Measurements from ENCODE around the gene C18orf32. TPM values are rescaled to one million over a fixed set of nuclear protein-coding genes. Genes with fewer than 3 reads are reported as not detected.
A peak's percentile ranks its signal among the peaks of the same experiment; 100 is the strongest.

Gene C18orf32
- total and polyA plus RNA-seq, 2 of the 13 experiments (the other 11 are each of a cell fraction or from before 2014, with no cell fraction given) = 17.6 to 20.6 TPM

DNA sequence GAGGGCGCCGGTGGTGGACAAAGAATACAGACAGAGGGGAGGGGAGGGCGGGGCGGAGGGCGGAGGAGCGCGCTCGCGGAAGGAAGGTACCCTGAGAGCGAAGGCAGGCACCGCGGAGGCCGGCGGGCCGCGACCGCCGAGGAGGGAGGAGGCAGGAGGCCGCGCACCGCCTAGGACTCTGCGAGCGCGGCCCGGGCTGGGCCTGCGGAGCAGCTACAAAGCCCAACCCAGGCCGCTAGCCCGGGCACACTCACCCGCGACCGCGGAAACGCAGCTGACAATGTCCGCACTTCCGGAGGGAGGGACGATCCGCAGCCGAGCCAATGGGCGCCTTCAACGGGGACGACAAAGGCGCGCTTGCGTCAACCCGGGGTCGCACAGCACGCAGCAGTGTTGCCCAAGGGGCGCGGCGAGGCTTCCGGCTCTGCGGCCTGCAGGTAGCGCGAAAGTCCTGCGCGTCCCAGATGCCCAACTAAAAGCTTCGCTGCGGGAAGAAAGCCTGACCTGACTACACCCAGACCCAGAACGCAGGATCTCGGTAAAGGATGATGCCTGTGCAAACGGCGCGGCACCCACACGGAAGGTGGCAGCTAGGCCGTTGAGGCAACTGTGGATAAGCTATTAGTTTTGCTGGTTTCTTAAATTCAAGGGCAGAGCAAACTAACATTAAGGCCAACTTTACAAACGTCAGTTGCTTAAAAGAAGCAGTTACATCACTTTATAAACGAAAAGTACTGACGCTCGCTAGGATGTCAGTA lies at the start of gene C18orf32 (continued):
- TF ChIP-seq, protein P1, sequence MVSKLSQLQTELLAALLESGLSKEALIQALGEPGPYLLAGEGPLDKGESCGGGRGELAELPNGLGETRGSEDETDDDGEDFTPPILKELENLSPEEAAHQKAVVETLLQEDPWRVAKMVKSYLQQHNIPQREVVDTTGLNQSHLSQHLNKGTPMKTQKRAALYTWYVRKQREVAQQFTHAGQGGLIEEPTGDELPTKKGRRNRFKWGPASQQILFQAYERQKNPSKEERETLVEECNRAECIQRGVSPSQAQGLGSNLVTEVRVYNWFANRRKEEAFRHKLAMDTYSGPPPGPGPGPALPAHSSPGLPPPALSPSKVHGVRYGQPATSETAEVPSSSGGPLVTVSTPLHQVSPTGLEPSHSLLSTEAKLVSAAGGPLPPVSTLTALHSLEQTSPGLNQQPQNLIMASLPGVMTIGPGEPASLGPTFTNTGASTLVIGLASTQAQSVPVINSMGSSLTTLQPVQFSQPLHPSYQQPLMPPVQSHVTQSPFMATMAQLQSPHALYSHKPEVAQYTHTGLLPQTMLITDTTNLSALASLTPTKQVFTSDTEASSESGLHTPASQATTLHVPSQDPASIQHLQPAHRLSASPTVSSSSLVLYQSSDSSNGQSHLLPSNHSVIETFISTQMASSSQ (IDR thresholded peaks at IDR 0.05; ENCODE audit: low read depth) = no peak
- TF ChIP-seq, protein P1 (CRISPR knock-in tag; IDR thresholded peaks at IDR 0.05; ENCODE audit: borderline replicate concordance) = peak; percentile 85; the same call in 1 of the 2 replicates
- TF ChIP-seq ZNF367 (CRISPR knock-in tag; IDR thresholded peaks at IDR 0.05; ENCODE audit: borderline replicate concordance) (no peak), ZNF333 (CRISPR knock-in tag; IDR thresholded peaks at IDR 0.05; ENCODE audit: borderline replicate concordance) (peak; percentile 89), AKAP8 (CRISPR knock-in tag; IDR thresholded peaks at IDR 0.05) (peak; percentile 97), NFIB (CRISPR knock-in tag; IDR thresholded peaks at IDR 0.05; ENCODE audit: borderline replicate concordance) (no peak), ZBTB43 (CRISPR knock-in tag; conservative IDR thresholded peaks at IDR 0.05) (0 out of 2 replicates have a peak, but pooled peaks have one; percentile 56), ZNF235 (CRISPR knock-in tag; IDR thresholded peaks at IDR 0.05; ENCODE audit: borderline replicate concordance) (peak; percentile 79; the same call in 1 of the 2 replicates), ZKSCAN1 (IDR thresholded peaks at IDR 0.05; ENCODE audit: low read length) (no peak), NAIF1 (CRISPR knock-in tag; IDR thresholded peaks at IDR 0.05; ENCODE audit: borderline replicate concordance) (peak; percentile 79; the same call in 1 of the 2 replicates), ZNF687 (CRISPR knock-in tag; IDR thresholded peaks at IDR 0.05) (peak; percentile 99), PCBP1 (IDR thresholded peaks at IDR 0.05; ENCODE audit: borderline replicate concordance, low read depth, low read length) (peak; percentile 85; the same call in 1 of the 2 replicates), PLSCR1 (CRISPR knock-in tag; IDR thresholded peaks at IDR 0.05; ENCODE audit: borderline replicate concordance) (no peak), ZNF264 (CRISPR knock-in tag; IDR thresholded peaks at IDR 0.05) (peak; percentile 62; the same call in 1 of the 2 replicates), PHF21A (CRISPR knock-in tag; IDR thresholded peaks at IDR 0.05) (peak; percentile 48; the same call in 1 of the 2 replicates), ZBTB7B (CRISPR knock-in tag; IDR thresholded peaks at IDR 0.05) (peak; percentile 89)
- TF ChIP-seq, protein P2, sequence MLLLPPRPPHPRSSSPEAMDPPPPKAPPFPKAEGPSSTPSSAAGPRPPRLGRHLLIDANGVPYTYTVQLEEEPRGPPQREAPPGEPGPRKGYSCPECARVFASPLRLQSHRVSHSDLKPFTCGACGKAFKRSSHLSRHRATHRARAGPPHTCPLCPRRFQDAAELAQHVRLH (CRISPR knock-in tag; IDR thresholded peaks at IDR 0.05; ENCODE audit: borderline replicate concordance, low read depth) = no peak; the same call in 1 of the 2 replicates

All from HepG2 (cell line).